ENCODE measurements around the gene TRIM72. TPM values are rescaled to one million over a fixed set of nuclear protein-coding genes. Genes with fewer than 3 reads are reported as not detected.
A peak's percentile ranks its signal among the peaks of the same experiment; 100 is the strongest.

Gene TRIM72
- total RNA-seq, 4 donors from 2014 or later = 0.14 TPM; not detected in 3

- in situ Hi-C loops (cut with MboI; ENCODE audit: low pct_ligation_motif_present in 1 of 4, low pct_unique_long_range_greater_than_20kb in 1 of 4, low sequenced_read_pairs in 3 of 4) = loop anchor here in 1 of 4 donors (25.0 kb wide), 1 partner anchor 260 kb away; the partner anchor contains the start of genes COX6A2 and ZNF843
- TF ChIP-seq EP300 (IDR thresholded peaks at IDR 0.05; ENCODE audit: low read depth) (no peak), CTCF (IDR thresholded peaks at IDR 0.05) (no peak), POLR2A (IDR thresholded peaks at IDR 0.05) (no peak)
- H3K27me3 ChIP-seq = no peaks in the 10 kb centered on the region
- no peak overlapping the region for H3K27ac ChIP-seq
- DNase-seq = no peak
- H3K4me3 ChIP-seq = no peak overlapping the region
- no peaks in the 10 kb centered on the region for H3K36me3 ChIP-seq
- H3K9me3 ChIP-seq = no peaks in the 10 kb centered on the region
- intact Hi-C loops (cut with DNase I; ENCODE audit: low total_unique reads) = no loop called here
- peaks cover 11 to 22% (median 20%) of the 10 kb centered on the region in 4 donors for H3K4me1 ChIP-seq
- WGBS, 2 donors (ENCODE audit: low coverage in 1 of 2) = 40 to 69% methylated on average over 1 to 3 of the region's 3 CpGs
These were observed 36.8 kb upstream of the TRIM72 start for GRCh38 chr16:31177136-31177535.

GRCh38 chr16:31179219-31179746 lies 34.6 kb upstream of the TRIM72 start:
- Histone ChIP-seq H3K27ac (peak overlapping the region; percentile 96 to 99 (median 98)), H3K36me3 (peaks cover 0 to 19% (median 6%) of the 10 kb centered on the region in 4 donors), H3K4me1 (peaks cover 19 to 41% (median 32%) of the 10 kb centered on the region in 4 donors), H3K9me3 (no peaks in the 10 kb centered on the region), H3K4me3 (peak overlapping the region; percentile 70 to 99 (median 94)), H3K27me3 (no peaks in the 10 kb centered on the region)
- 1 to 23% methylated on average over 2 to 27 of the region's 27 CpGs for WGBS, 2 donors (ENCODE audit: low coverage in 1 of 2)
- no peak for TF ChIP-seq CTCF (IDR thresholded peaks at IDR 0.05)
- no peak for TF ChIP-seq POLR2AphosphoS5 (IDR thresholded peaks at IDR 0.05)
- TF ChIP-seq EP300 (IDR thresholded peaks at IDR 0.05; ENCODE audit: low read depth) = no peak
- TF ChIP-seq POLR2A (IDR thresholded peaks at IDR 0.05) = no peak
- no peak for DNase-seq
- in situ Hi-C loops (cut with MboI; ENCODE audit: low pct_ligation_motif_present in 1 of 4, low pct_unique_long_range_greater_than_20kb in 1 of 4, low sequenced_read_pairs in 3 of 4) = loop anchor here in 1 of 4 donors (25.0 kb wide), 1 partner anchor 258 kb away; the partner anchor contains the start of genes COX6A2 and ZNF843
- intact Hi-C loops (cut with DNase I; ENCODE audit: low total_unique reads) = no loop called here

GRCh38 chr16:31179747-31180459 lies 34.0 kb upstream of the TRIM72 start, which contains the start of gene FUS:
Gene FUS (plus strand): TSS chr16:31180139. CDS start chr16:31180215, 76 bp downstream.
- peak; percentile 94 for DNase-seq
- 1% methylated on average over 26 of the region's 69 CpGs; no CpG with 5 or more reads in 1 of the 2 donors for WGBS, 2 donors (ENCODE audit: low coverage in 1 of 2)
- no peaks in the 10 kb centered on the region for H3K9me3 ChIP-seq
- no peaks in the 10 kb centered on the region for H3K27me3 ChIP-seq
- TF ChIP-seq POLR2A (IDR thresholded peaks at IDR 0.05) (peak; percentile 100), POLR2AphosphoS5 (IDR thresholded peaks at IDR 0.05) (peak; percentile 100), EP300 (IDR thresholded peaks at IDR 0.05; ENCODE audit: low read depth) (no peak)
- peak within 1 kb of the TSS; percentile 96 to 99 (median 98) for H3K27ac ChIP-seq
- peaks cover 19 to 41% (median 32%) of the 10 kb centered on the region in 4 donors for H3K4me1 ChIP-seq
- intact Hi-C loops (cut with DNase I; ENCODE audit: low total_unique reads) = loop anchor here (10.0 kb wide), 1 partner anchor 265 kb away; the partner anchor contains the start of gene ZNF843
- in situ Hi-C loops (cut with MboI; ENCODE audit: low pct_ligation_motif_present in 1 of 4, low pct_unique_long_range_greater_than_20kb in 1 of 4, low sequenced_read_pairs in 3 of 4) = loop anchor here in 1 of 4 donors (25.0 kb wide), 1 partner anchor 257 kb away; the partner anchor contains the start of genes COX6A2 and ZNF843
- H3K36me3 ChIP-seq = peaks cover 0 to 25% (median 9%) of the 10 kb centered on the region in 4 donors
- H3K4me3 ChIP-seq = peak within 1 kb of the TSS; percentile 70 to 99 (median 94)

GRCh38 chr16:31181102-31181830 lies 32.7 kb upstream of the TRIM72 start:
- 7 to 9% methylated on average over 11 to 30 of the region's 31 CpGs for WGBS, 2 donors (ENCODE audit: low coverage in 1 of 2)
- intact Hi-C loops (cut with DNase I; ENCODE audit: low total_unique reads) = loop anchor here (10.0 kb wide), 1 partner anchor 264 kb away; the partner anchor contains the start of gene ZNF843

More at GRCh38 chr16:31181102-31181830, 32.7 kb upstream of the TRIM72 start:
- Histone ChIP-seq H3K27me3 (no peaks in the 10 kb centered on the region), H3K4me1 (peaks cover 19 to 41% (median 32%) of the 10 kb centered on the region in 4 donors), H3K4me3 (peak overlapping the region; percentile 70 to 99 (median 94)), H3K36me3 (peaks cover 0 to 39% (median 14%) of the 10 kb centered on the region in 4 donors), H3K27ac (peak overlapping the region; percentile 96 to 99 (median 98)), H3K9me3 (no peaks in the 10 kb centered on the region)
- in situ Hi-C loops (cut with MboI; ENCODE audit: low pct_ligation_motif_present in 1 of 4, low pct_unique_long_range_greater_than_20kb in 1 of 4, low sequenced_read_pairs in 3 of 4) = loop anchor here in 1 of 4 donors (25.0 kb wide), 1 partner anchor 256 kb away; the partner anchor contains the start of genes COX6A2 and ZNF843
- DNase-seq = peak; percentile 38
- TF ChIP-seq CTCF (IDR thresholded peaks at IDR 0.05) (no peak), EP300 (IDR thresholded peaks at IDR 0.05; ENCODE audit: low read depth) (no peak), POLR2AphosphoS5 (IDR thresholded peaks at IDR 0.05) (no peak), POLR2A (IDR thresholded peaks at IDR 0.05) (no peak)

All from transverse colon (tissue), 4 donors.